ENCODE measurements around the gene ASS1.

- TF ChIP-seq CTCF (IDR thresholded peaks at IDR 0.05): no peak
- no peak for TF ChIP-seq POLR2A (IDR thresholded peaks at IDR 0.05)
Measured at GRCh38 chr9:130438382-130438981, 6.3 kb upstream of the ASS1 start.

Data from thyroid gland (tissue), 4 donors.